OCI-LY7 (cell line): ENCODE results near the gene TEN1.

ENCODE experiments used
- EZH2phosphoT487 ChIP-seq: fragments of 200-600 bp; sonication (generic); IDR thresholded peaks from 2 replicates; pipeline ENCODE4 v1.6.1; 2018; ENCODE audit warnings: low read depth, borderline replicate concordance, mild to moderate bottlenecking, mixed run types, antibody characterized with exemption, low read length, moderate library complexity, mixed read lengths
- TF ChIP-seq, protein P1 (sequence below): fragments of 200-600 bp; sonication (generic); conservative IDR thresholded peaks from 2 replicates; pipeline ENCODE4 v1.5.1; 2014; ENCODE audit warnings: mild to moderate bottlenecking, antibody characterized with exemption, low read length, moderate library complexity, mixed read lengths

GRCh38 chr17:75987041-75987440, 8.0 kb downstream of the TEN1 start:
- TF ChIP-seq, protein P1, sequence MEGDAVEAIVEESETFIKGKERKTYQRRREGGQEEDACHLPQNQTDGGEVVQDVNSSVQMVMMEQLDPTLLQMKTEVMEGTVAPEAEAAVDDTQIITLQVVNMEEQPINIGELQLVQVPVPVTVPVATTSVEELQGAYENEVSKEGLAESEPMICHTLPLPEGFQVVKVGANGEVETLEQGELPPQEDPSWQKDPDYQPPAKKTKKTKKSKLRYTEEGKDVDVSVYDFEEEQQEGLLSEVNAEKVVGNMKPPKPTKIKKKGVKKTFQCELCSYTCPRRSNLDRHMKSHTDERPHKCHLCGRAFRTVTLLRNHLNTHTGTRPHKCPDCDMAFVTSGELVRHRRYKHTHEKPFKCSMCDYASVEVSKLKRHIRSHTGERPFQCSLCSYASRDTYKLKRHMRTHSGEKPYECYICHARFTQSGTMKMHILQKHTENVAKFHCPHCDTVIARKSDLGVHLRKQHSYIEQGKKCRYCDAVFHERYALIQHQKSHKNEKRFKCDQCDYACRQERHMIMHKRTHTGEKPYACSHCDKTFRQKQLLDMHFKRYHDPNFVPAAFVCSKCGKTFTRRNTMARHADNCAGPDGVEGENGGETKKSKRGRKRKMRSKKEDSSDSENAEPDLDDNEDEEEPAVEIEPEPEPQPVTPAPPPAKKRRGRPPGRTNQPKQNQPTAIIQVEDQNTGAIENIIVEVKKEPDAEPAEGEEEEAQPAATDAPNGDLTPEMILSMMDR: no peak
- no peak for TF ChIP-seq EZH2phosphoT487
